ENCODE data around the gene SORD. TPM values are rescaled to one million over a fixed set of nuclear protein-coding genes. Genes with fewer than 3 reads are reported as not detected.
"Not testable (repeated sequence)": the region's sequence is repeated elsewhere in the genome, so short reads cannot be mapped to it uniquely, and the experiment has no call there.

SORD gene
- total RNA-seq, 1 donor from 2014 or later = 9.4 TPM

- DNase-seq (ENCODE audit: low spot score) = not testable (repeated sequence)
These were observed 1.7 kb downstream of the SORD start for GRCh38 chr15:45024649-45025048.

- DNase-seq (ENCODE audit: low spot score) = not testable (repeated sequence)
These were observed 2.6 kb downstream of the SORD start for GRCh38 chr15:45025627-45026026.

- no peak for DNase-seq (ENCODE audit: low spot score)
These were observed 3.7 kb downstream of the SORD start for GRCh38 chr15:45026651-45027190.

- no peak for DNase-seq (ENCODE audit: low spot score)
These were observed 4.2 kb downstream of the SORD start for GRCh38 chr15:45027220-45027619.

DNA sequence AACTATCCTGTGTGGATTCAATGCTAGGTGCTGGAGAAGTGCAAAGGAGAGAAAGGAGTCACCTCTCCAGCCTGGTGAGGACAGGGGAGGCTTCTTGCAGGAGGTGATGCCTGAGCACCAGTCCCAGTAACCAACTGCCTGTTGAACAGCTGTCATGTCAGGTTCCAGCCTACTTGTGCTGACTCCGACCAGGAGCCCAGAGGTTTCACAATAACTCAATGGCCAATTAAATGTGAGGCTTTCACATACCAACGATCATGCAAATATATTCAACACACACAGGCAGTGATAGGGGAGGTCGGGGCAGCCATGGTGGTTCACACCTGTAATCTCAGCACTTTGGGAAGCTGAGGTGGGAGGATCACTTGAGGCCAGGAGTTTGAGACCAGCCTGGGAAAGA, 7.7 kb downstream of the SORD start:
- DNase-seq (ENCODE audit: low spot score) = no peak

DNA sequence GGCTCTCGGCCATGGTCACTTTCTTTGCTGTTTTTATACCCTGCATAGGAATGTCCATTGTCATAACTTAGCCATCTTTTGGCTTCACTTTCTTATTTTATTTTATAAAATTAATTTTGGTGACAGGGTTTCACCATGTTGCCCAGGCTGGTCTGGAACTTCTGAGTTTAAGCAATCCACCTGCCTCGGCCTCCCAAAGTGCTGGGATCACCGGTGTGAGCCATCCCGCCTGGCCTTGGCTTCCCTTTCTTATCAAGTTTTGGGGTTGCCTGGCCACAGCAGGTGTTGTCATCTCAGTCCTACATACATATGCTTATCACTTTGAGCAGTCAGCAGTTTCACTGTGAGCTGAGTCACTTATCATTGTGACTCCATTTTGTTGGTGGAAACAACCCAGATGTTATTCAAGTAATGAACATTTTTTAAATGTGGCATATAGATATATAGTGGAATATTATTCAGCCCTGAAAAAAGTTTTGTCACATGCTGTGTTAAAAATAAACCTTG, 8.6 kb downstream of the SORD start:
- not testable (repeated sequence) for DNase-seq (ENCODE audit: low spot score)

GRCh38 chr15:45032501-45032900, 9.5 kb downstream of the SORD start:
- not testable (repeated sequence) for DNase-seq (ENCODE audit: low spot score)

- not testable (repeated sequence) for DNase-seq (ENCODE audit: low spot score)
These were observed 11.1 kb downstream of the SORD start for GRCh38 chr15:45034087-45034486.

DNA sequence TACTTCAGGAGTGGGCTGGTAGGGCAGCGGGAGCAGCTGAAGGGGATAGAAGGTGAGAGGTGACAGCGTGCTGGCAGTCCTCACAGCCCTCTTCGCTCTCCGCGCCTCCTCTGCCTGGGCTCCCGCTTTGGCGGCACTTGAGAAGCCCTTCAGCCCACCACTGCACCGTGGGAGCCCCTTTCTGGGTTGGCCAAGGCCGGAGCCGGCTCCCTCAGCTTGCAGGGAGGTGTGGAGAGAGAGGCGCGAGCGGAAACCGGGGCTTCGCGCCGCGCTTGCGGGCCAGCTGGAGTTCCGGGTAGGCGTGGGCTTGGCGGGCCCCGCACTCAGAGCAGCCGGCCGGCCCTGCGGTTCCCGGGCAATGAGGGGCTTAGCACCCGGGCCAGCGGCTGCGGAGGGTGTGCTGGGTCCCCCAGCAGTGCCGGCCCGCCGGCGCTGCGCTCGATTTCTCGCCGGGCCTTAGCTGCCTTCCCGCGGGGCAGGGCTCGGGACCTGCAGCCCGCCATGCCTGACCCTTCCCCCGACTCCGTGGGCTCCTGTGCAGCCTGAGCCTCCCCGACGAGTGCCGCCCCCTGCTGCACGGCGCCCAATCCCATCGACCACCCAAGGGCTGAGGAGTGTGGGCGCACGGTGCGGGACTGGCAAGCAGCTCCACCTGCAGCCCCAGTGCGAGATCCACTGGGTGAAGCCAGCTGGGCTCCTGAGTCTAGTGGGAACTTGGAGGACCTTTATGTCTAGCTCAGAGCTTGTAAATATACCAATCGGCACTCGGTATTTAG, 11.8 kb downstream of the SORD start:
- not testable (repeated sequence) for DNase-seq (ENCODE audit: low spot score)

DNA sequence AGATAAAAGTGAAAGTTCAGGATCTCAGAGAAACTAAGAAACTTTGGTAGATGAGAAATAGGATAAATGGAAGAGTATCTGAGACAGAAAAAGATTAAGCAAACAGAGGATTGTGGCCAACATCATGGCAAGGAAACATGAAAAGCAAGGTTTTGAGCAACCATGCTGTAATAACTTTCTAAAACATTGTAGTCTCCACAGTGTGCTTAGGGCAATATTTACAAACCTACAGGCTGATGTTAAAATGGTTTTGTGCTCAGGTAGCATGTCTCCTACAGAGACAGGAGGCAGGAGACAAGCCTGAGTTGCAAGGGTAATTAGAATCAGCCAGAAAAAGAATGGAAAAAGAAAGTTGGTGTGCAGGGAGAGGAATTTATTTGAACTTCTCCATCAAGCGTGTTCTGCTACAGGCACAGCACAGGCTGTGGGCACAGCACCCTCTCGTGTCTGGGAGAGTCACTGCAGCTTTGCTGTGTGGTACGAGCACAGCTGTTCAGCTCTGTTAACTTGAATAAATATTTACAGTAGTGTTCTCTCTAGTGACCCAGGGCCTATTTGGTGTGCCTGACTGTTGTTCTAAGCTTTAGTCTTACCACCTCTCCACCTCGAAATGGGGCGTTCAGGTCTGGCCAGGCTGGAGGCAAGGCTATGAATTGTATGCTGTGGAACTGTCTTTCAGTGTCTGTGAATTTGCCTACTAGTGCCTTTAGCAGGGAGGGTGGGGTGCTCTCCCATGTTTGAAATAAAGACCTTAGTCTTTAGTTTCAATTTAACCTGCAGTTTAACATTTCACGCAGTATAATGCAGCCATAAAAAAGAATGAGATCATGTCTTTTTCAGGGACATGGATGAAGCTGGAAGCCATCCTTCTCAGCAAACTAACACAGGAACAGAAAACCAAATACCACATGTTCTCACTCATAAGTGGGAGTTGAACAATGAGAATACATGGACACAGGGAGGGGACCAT, 14.1 kb downstream of the SORD start:
- peak; percentile 61 for DNase-seq (ENCODE audit: low spot score)

DNA sequence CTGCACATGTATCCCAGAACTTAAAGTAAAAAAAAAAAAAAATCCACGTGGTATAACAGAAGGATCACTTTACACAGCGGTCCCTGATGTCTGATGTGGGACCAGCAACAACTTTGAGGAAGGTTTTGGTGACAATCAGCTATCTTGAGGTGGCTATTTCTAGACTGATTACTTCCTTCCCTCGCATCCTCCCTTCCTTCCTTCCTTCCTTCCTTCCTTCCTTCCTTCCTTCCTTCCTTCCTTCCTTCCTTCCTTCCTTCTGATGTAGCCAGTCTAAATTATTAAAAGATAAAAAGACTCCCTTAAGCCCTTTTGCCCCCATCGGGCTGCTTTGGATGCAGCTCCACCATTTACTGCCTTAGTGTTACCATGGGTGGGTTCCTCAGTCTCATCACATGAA, 14.9 kb downstream of the SORD start:
- no peak for DNase-seq (ENCODE audit: low spot score)

- DNase-seq (ENCODE audit: low spot score) = not testable (repeated sequence)
These were observed 17.4 kb downstream of the SORD start for GRCh38 chr15:45040396-45040795.

GRCh38 chr15:45041538-45041937, 18.5 kb downstream of the SORD start:
- peak; percentile 34 for DNase-seq (ENCODE audit: low spot score)

GRCh38 chr15:45042859-45043258, 19.9 kb downstream of the SORD start:
- DNase-seq (ENCODE audit: low spot score) = not testable (repeated sequence)

GRCh38 chr15:45044270-45044669, 21.3 kb downstream of the SORD start:
- not testable (repeated sequence) for DNase-seq (ENCODE audit: low spot score)

DNA sequence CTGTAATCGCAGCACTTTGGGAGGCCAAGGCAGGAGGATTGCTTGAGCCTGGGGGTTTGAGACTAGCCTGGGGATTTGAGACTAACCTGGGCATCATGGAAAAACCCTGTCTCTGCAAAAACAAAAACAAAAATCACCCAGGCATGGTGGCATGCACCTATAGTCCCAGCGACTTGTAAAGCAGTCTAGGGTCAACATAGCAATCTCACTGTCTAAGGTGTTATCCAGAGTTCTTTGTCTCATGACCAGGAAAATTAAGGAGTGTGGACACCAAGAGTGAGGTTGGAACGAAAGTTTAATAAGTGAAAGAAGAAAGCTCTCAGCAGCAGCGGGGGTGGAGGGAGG, 25.4 kb downstream of the SORD start:
- not testable (repeated sequence) for DNase-seq (ENCODE audit: low spot score)

GRCh38 chr15:45048794-45049631, 26.0 kb downstream of the SORD start:
- DNase-seq (ENCODE audit: low spot score) = peak; percentile 87

GRCh38 chr15:45050587-45050986, 27.6 kb downstream of the SORD start:
- no peak for DNase-seq (ENCODE audit: low spot score)

- not testable (repeated sequence) for DNase-seq (ENCODE audit: low spot score)
These were observed 29.7 kb downstream of the SORD start for GRCh38 chr15:45052676-45053075.

DNA sequence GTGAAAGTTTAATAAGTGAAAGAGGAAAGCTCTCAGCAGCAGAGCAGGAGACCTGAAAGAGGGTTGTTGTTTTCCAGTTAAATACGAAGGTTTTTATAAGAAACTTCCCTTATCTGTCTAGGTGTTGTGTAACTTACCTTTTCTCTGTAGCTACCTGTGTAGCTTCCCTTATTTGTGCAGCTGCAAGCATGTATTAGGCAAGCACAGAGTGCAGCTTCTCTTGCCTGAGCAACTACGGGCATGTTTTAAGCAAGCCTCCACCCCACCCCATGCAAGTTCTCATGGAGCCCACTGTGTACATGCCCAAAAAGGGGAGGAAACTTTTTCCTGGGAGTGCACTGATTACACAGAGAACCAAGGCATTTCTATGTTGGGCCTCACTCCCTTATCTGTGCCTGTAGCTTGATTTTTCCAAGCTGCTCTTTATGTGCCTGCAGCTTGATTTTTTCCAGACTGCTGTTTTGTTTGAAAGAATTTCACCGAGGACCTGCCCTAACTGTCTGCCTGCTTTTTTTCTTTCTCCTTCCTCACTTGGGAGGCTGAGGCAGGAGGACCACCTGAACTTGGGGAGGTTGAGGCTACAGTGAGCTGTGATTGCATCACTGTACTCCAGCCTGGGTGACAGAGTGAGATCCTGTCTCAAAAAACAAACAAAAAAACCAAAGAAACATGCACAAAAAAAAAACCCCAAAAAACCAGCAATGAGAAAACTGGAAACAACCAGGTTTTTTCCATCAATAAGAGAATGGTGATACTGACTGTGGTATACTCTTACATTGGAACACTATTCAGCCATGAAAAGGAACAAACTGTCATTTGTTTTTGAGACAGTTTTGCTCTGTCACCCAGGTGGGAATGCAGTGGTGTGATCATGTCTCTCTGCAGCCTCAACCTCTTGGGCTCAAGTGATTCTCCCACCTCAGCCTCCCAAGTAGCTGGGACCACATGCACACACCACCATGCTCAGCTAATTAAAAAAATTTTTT, 36.0 kb downstream of the SORD start:
- DNase-seq (ENCODE audit: low spot score) = not testable (repeated sequence)
